ENCODE results near the gene SUSD3. TPM values are rescaled to one million over a fixed set of nuclear protein-coding genes. Genes with fewer than 3 reads are reported as not detected.

Gene SUSD3
- total and polyA plus RNA-seq, 2 donors (not counting 1 experiment from before 2014, with no cell fraction given): 0.17 to 4.6 TPM

DNA sequence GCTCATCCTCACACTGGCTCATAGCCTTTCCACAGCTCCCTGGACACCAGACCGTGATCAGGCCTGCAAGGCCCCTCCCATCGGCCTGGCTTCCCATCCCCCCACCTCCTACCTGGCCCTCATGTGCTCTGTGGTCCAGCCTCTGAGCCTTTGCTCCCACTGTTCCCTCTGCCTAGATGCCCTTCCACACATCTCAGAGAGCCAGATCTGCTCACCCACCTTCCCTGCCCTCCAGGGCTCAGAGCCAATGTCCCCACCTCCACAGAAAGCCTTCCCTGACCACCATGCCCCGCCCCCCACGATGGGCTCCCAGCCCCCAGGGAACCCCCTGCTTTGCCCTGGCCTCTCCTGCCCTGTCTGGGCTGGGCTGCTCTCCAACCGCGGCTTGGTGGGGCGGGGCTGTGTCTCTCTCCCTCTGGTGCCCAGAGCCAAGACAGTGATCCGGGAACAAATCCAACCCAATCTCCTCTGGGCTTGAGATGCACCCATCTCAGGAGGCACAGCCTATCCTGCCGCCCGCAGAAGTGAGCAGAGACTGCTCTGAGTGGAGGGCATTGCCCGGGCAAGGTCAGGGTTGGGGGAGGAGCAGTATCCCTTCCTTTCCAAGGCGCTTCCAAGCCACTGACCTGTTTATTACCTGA is 73.9 kb downstream of the SUSD3 start:
- Histone ChIP-seq H3K27ac (ENCODE audit: insufficient read depth, low read length) (peak overlapping the region; percentile 88), H3K36me3 (ENCODE audit: control insufficient read depth, insufficient read depth, low read length) (no peaks in the 10 kb centered on the region), H3K4me3 (replicated peaks in 1 of 4; ENCODE audit: control extremely low read depth in 1 of 4, insufficient read depth in 1 of 4, low read depth in 3 of 4, low read length in 4 of 4) (peak overlapping the region; percentile 57 to 83 (median 77)), H3K4me1 (ENCODE audit: control insufficient read depth, extremely low read depth, insufficient read depth, low read length) (peaks cover 17% of the 10 kb centered on the region), H3K27me3 (ENCODE audit: control insufficient read depth, insufficient read depth, low read length) (no peaks in the 10 kb centered on the region), H4K20me1 (ENCODE audit: control insufficient read depth, extremely low read depth, insufficient read depth, low read length) (no peaks in the 10 kb centered on the region), H3K4me2 (ENCODE audit: extremely low read depth, insufficient read depth, low read length) (peak overlapping the region; percentile 76), H3K9me3 (ENCODE audit: control insufficient read depth, insufficient read depth, low read depth, low read length) (no peaks in the 10 kb centered on the region), H3K79me2 (ENCODE audit: control insufficient read depth, insufficient read depth, low read length) (peaks cover 2% of the 10 kb centered on the region), H3K9ac (ENCODE audit: insufficient read depth, low read length) (no peak overlapping the region), H2AFZ (ENCODE audit: low read length) (no peak overlapping the region)
- TF ChIP-seq EZH2 (IDR thresholded peaks at IDR 0.05; ENCODE audit: low read length, missing control alignments): no peak
- TF ChIP-seq CTCF (conservative IDR thresholded peaks at IDR 0.05 in 1 of 2, IDR thresholded peaks at IDR 0.05 in 1 of 2; ENCODE audit: low read depth in 1 of 2, low read length in 2 of 2): no peak
- peak; percentile 64 to 70 for DNase-seq (ENCODE audit: low read depth in 2 of 2)

DNA sequence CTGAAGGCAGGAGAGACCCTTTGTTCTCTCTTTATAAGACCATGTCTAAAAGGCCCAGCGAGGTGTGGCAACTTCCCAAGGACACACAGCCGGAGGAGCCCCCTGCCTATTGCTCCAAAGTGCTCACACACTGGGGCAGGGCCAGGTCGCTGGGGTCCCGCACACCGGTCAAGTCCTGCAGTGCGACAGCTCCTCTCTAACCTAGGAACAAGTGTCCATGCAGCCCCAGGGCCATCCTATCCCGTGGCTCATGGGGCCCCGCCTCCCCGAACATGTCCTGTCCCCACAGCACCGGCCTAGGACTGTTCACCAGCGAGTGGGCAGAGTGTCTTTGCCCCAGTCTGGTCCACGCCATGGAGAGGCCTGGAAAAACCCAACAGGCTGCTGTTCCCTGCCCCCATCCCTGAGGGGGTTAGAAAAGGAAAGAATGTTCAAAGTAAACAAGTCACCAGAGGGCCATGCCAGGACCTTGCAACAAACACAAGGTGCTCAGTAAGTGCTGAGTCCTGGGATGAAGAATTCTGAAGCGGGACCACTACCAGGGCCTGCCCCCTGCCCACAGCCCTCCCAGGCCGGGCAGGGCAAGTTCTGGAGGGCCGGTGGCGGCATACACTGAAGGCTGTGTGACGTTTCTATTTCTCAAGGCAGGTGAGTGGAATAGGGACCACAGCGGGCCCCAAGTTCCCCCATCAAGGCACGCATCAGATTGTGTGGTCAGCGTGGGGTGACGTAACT is 74.6 kb downstream of the SUSD3 start:
- peak overlapping the region; percentile 14 for H2AFZ ChIP-seq (ENCODE audit: low read length)
- peak overlapping the region; percentile 92 for H3K9ac ChIP-seq (ENCODE audit: insufficient read depth, low read length)
- peak overlapping the region; percentile 76 for H3K4me2 ChIP-seq (ENCODE audit: extremely low read depth, insufficient read depth, low read length)
- no peaks in the 10 kb centered on the region for H4K20me1 ChIP-seq (ENCODE audit: control insufficient read depth, extremely low read depth, insufficient read depth, low read length)
- peak overlapping the region; percentile 57 to 83 (median 77) for H3K4me3 ChIP-seq (replicated peaks in 1 of 4; ENCODE audit: control extremely low read depth in 1 of 4, insufficient read depth in 1 of 4, low read depth in 3 of 4, low read length in 4 of 4)
- H3K27me3 ChIP-seq (ENCODE audit: control insufficient read depth, insufficient read depth, low read length): no peaks in the 10 kb centered on the region
- peaks cover 17% of the 10 kb centered on the region for H3K4me1 ChIP-seq (ENCODE audit: control insufficient read depth, extremely low read depth, insufficient read depth, low read length)
- H3K27ac ChIP-seq (ENCODE audit: insufficient read depth, low read length): peak overlapping the region; percentile 88
- H3K36me3 ChIP-seq (ENCODE audit: control insufficient read depth, insufficient read depth, low read length): no peaks in the 10 kb centered on the region
- H3K79me2 ChIP-seq (ENCODE audit: control insufficient read depth, insufficient read depth, low read length): peaks cover 2% of the 10 kb centered on the region
- H3K9me3 ChIP-seq (ENCODE audit: control insufficient read depth, insufficient read depth, low read depth, low read length): no peaks in the 10 kb centered on the region
- TF ChIP-seq CTCF (conservative IDR thresholded peaks at IDR 0.05 in 1 of 2, IDR thresholded peaks at IDR 0.05 in 1 of 2; ENCODE audit: low read depth in 1 of 2, low read length in 2 of 2): no peak
- no peak for TF ChIP-seq EZH2 (IDR thresholded peaks at IDR 0.05; ENCODE audit: low read length, missing control alignments)
- DNase-seq (ENCODE audit: low read depth in 2 of 2): peak in 1 of 2 donors; percentile 32

- Histone ChIP-seq H3K9me3 (ENCODE audit: control insufficient read depth, insufficient read depth, low read depth, low read length) (no peaks in the 10 kb centered on the region), H4K20me1 (ENCODE audit: control insufficient read depth, extremely low read depth, insufficient read depth, low read length) (no peaks in the 10 kb centered on the region), H3K36me3 (ENCODE audit: control insufficient read depth, insufficient read depth, low read length) (no peaks in the 10 kb centered on the region), H3K9ac (ENCODE audit: insufficient read depth, low read length) (peak overlapping the region; percentile 92), H2AFZ (ENCODE audit: low read length) (peak overlapping the region; percentile 74), H3K4me2 (ENCODE audit: extremely low read depth, insufficient read depth, low read length) (peak overlapping the region; percentile 76), H3K4me3 (replicated peaks in 1 of 4; ENCODE audit: control extremely low read depth in 1 of 4, insufficient read depth in 1 of 4, low read depth in 3 of 4, low read length in 4 of 4) (peak overlapping the region; percentile 57 to 83 (median 77)), H3K4me1 (ENCODE audit: control insufficient read depth, extremely low read depth, insufficient read depth, low read length) (peaks cover 17% of the 10 kb centered on the region), H3K27ac (ENCODE audit: insufficient read depth, low read length) (peak overlapping the region; percentile 88), H3K27me3 (ENCODE audit: control insufficient read depth, insufficient read depth, low read length) (no peaks in the 10 kb centered on the region), H3K79me2 (ENCODE audit: control insufficient read depth, insufficient read depth, low read length) (peaks cover 2% of the 10 kb centered on the region)
- TF ChIP-seq EZH2 (IDR thresholded peaks at IDR 0.05; ENCODE audit: low read length, missing control alignments): no peak
- TF ChIP-seq CTCF (conservative IDR thresholded peaks at IDR 0.05 in 1 of 2, IDR thresholded peaks at IDR 0.05 in 1 of 2; ENCODE audit: low read depth in 1 of 2, low read length in 2 of 2): no peak
- DNase-seq (ENCODE audit: low read depth in 2 of 2): peak; percentile 83 to 89
Observed at GRCh38 chr9:93133681-93134014, 75.1 kb downstream of the SUSD3 start.
